CD4-positive, alpha-beta T cell treated with Interferon gamma for 1 hour (primary cell): Measurements from ENCODE around the gene BCAS3.
"Not testable (repeated sequence)": the region's sequence is repeated elsewhere in the genome, so short reads cannot be mapped to it uniquely, and the experiment has no call there.

Experiments used
- DNase-seq: peaks from one replicate; pipeline ENCODE4 v3.0.0-alpha.2; 2020

BCAS3 gene

GRCh38 chr17:61357061-61357460 lies 679.4 kb downstream of the BCAS3 start:
- DNase-seq: not testable (repeated sequence)

GRCh38 chr17:61359513-61359912 lies 681.9 kb downstream of the BCAS3 start:
- not testable (repeated sequence) for DNase-seq

- no peak for DNase-seq
Observed at GRCh38 chr17:61360318-61360943, 682.8 kb downstream of the BCAS3 start.

GRCh38 chr17:61361084-61361483 lies 683.4 kb downstream of the BCAS3 start:
- DNase-seq: no peak

GRCh38 chr17:61362396-61362795 lies 684.7 kb downstream of the BCAS3 start:
- DNase-seq: no peak

GRCh38 chr17:61362852-61363600 lies 685.4 kb downstream of the BCAS3 start:
- no peak for DNase-seq

GRCh38 chr17:61363601-61364462 lies 686.2 kb downstream of the BCAS3 start:
- no peak for DNase-seq

GRCh38 chr17:61364463-61364846 lies 686.8 kb downstream of the BCAS3 start:
- DNase-seq: no peak

GRCh38 chr17:61366076-61366714 lies 688.5 kb downstream of the BCAS3 start:
- no peak for DNase-seq

GRCh38 chr17:61366715-61367413 lies 689.2 kb downstream of the BCAS3 start:
- DNase-seq: no peak

GRCh38 chr17:61368049-61368831 lies 690.6 kb downstream of the BCAS3 start:
- DNase-seq: no peak

- no peak for DNase-seq
Observed at GRCh38 chr17:61368832-61369450, 691.3 kb downstream of the BCAS3 start.

- no peak for DNase-seq
Observed at GRCh38 chr17:61369751-61370150, 692.1 kb downstream of the BCAS3 start.

- no peak for DNase-seq
Observed at GRCh38 chr17:61371179-61371578, 693.5 kb downstream of the BCAS3 start.

GRCh38 chr17:61371606-61372005 lies 694.0 kb downstream of the BCAS3 start:
- DNase-seq: no peak

GRCh38 chr17:61372436-61372835 lies 694.8 kb downstream of the BCAS3 start:
- DNase-seq: no peak

- no peak for DNase-seq
Observed at GRCh38 chr17:61376931-61377838, 699.5 kb downstream of the BCAS3 start.

- DNase-seq: no peak
Observed at GRCh38 chr17:61378658-61379456, 701.2 kb downstream of the BCAS3 start.
